ENCODE measurements around the gene DRC1. TPM values are rescaled to one million over a fixed set of nuclear protein-coding genes. Genes with fewer than 3 reads are reported as not detected.

Gene DRC1
- total RNA-seq, 4 donors from 2014 or later = not detected

GRCh38 chr2:26486789-26487188 is 85.1 kb downstream of the DRC1 start:
- no peak overlapping the region for H3K27ac ChIP-seq
- H3K36me3 ChIP-seq = no peaks in the 10 kb centered on the region
- no peaks in the 10 kb centered on the region for H3K9me3 ChIP-seq
- intact Hi-C loops (cut with DNase I; ENCODE audit: low total_unique reads) (no loop called here), in situ Hi-C loops (cut with MboI; ENCODE audit: low pct_ligation_motif_present in 1 of 4, low pct_unique_long_range_greater_than_20kb in 1 of 4, low sequenced_read_pairs in 3 of 4) (no loop called here)
- no peaks in the 10 kb centered on the region for H3K27me3 ChIP-seq
- no peak overlapping the region for H3K4me3 ChIP-seq
- no peak for DNase-seq
- TF ChIP-seq EP300 (IDR thresholded peaks at IDR 0.05; ENCODE audit: low read depth) = no peak
- TF ChIP-seq POLR2A (IDR thresholded peaks at IDR 0.05) = no peak
- no peak for TF ChIP-seq POLR2AphosphoS5 (IDR thresholded peaks at IDR 0.05)
- TF ChIP-seq, protein P1, sequence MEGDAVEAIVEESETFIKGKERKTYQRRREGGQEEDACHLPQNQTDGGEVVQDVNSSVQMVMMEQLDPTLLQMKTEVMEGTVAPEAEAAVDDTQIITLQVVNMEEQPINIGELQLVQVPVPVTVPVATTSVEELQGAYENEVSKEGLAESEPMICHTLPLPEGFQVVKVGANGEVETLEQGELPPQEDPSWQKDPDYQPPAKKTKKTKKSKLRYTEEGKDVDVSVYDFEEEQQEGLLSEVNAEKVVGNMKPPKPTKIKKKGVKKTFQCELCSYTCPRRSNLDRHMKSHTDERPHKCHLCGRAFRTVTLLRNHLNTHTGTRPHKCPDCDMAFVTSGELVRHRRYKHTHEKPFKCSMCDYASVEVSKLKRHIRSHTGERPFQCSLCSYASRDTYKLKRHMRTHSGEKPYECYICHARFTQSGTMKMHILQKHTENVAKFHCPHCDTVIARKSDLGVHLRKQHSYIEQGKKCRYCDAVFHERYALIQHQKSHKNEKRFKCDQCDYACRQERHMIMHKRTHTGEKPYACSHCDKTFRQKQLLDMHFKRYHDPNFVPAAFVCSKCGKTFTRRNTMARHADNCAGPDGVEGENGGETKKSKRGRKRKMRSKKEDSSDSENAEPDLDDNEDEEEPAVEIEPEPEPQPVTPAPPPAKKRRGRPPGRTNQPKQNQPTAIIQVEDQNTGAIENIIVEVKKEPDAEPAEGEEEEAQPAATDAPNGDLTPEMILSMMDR (IDR thresholded peaks at IDR 0.05) = no peak
- H3K4me1 ChIP-seq = peaks cover 0 to 2% (median 0%) of the 10 kb centered on the region in 4 donors
- WGBS, 2 donors (ENCODE audit: low coverage in 1 of 2) = 90% methylated on average over 3 of the region's 3 CpGs; no CpG with 5 or more reads in 1 of the 2 donors

GRCh38 chr2:26487192-26487591 is 85.5 kb downstream of the DRC1 start:
- intact Hi-C loops (cut with DNase I; ENCODE audit: low total_unique reads) = no loop called here
- WGBS, 2 donors (ENCODE audit: low coverage in 1 of 2) = 77 to 80% methylated on average over 1 to 5 of the region's 5 CpGs

DNA sequence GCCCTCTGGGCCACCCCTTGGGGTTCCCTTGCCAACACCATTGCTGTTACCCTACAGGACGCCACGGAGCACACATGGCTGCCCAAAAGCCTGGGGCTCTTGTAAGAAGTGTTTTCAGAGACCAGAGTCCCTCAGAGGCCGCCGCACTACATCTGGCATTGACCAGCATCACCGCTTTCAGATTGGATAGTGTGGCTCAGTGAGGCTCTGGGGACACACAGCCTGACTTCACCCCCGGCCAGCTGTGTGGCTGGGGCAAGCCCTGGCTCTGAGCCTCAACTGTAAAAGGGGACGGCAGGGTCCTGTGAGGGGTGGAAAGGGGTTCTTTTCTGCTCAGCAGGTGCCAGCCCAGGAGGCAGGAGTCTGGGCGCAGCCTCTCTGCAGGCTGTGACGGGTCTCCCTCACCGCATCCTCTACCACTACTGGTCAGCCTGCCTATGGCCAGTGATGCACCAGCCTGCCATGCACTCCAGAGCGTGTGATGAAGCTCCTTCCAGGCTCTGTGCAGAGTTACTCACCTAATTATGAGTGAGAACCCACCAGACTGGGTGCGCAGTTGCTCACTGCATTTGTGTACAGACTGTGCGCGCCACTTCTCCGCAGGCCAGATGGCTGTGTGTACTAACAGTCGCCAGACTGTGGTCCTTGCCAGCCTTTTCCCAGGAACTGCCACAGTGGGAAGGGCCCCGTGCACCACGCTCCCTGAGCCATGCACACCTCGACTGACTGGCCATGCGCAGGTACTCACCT is 86.9 kb downstream of the DRC1 start:
- H3K36me3 ChIP-seq = no peaks in the 10 kb centered on the region
- peaks cover 0 to 2% (median 0%) of the 10 kb centered on the region in 4 donors for H3K4me1 ChIP-seq
- DNase-seq = no peak
- no peaks in the 10 kb centered on the region for H3K9me3 ChIP-seq
- TF ChIP-seq POLR2A (IDR thresholded peaks at IDR 0.05) = no peak
- no peak for TF ChIP-seq POLR2AphosphoS5 (IDR thresholded peaks at IDR 0.05)
- TF ChIP-seq EP300 (IDR thresholded peaks at IDR 0.05; ENCODE audit: low read depth) = no peak
- TF ChIP-seq, protein P1 (IDR thresholded peaks at IDR 0.05) = no peak
- in situ Hi-C loops (cut with MboI; ENCODE audit: low pct_ligation_motif_present in 1 of 4, low pct_unique_long_range_greater_than_20kb in 1 of 4, low sequenced_read_pairs in 3 of 4) = no loop called here
- intact Hi-C loops (cut with DNase I; ENCODE audit: low total_unique reads) = no loop called here
- H3K27ac ChIP-seq = no peak overlapping the region
- WGBS, 2 donors (ENCODE audit: low coverage in 1 of 2) = 89% methylated on average over 20 of the region's 20 CpGs; no CpG with 5 or more reads in 1 of the 2 donors
- H3K4me3 ChIP-seq = no peak overlapping the region
- H3K27me3 ChIP-seq = no peaks in the 10 kb centered on the region

More at GRCh38 chr2:26487192-26487591, 85.5 kb downstream of the DRC1 start:
- H3K36me3 ChIP-seq = no peaks in the 10 kb centered on the region
- H3K27me3 ChIP-seq = no peaks in the 10 kb centered on the region
- TF ChIP-seq POLR2AphosphoS5 (IDR thresholded peaks at IDR 0.05) (no peak), POLR2A (IDR thresholded peaks at IDR 0.05) (no peak), EP300 (IDR thresholded peaks at IDR 0.05; ENCODE audit: low read depth) (no peak)
- TF ChIP-seq, protein P1 (IDR thresholded peaks at IDR 0.05) = no peak
- peaks cover 0 to 2% (median 0%) of the 10 kb centered on the region in 4 donors for H3K4me1 ChIP-seq
- H3K4me3 ChIP-seq = no peak overlapping the region
- no peak for DNase-seq
- no peak overlapping the region for H3K27ac ChIP-seq
- no peaks in the 10 kb centered on the region for H3K9me3 ChIP-seq
- in situ Hi-C loops (cut with MboI; ENCODE audit: low pct_ligation_motif_present in 1 of 4, low pct_unique_long_range_greater_than_20kb in 1 of 4, low sequenced_read_pairs in 3 of 4) = no loop called here

- DNase-seq = no peak
- 86% methylated on average over 16 of the region's 19 CpGs; no CpG with 5 or more reads in 1 of the 2 donors for WGBS, 2 donors (ENCODE audit: low coverage in 1 of 2)
- no peaks in the 10 kb centered on the region for H3K36me3 ChIP-seq
- no peaks in the 10 kb centered on the region for H3K9me3 ChIP-seq
- intact Hi-C loops (cut with DNase I; ENCODE audit: low total_unique reads) (no loop called here), in situ Hi-C loops (cut with MboI; ENCODE audit: low pct_ligation_motif_present in 1 of 4, low pct_unique_long_range_greater_than_20kb in 1 of 4, low sequenced_read_pairs in 3 of 4) (no loop called here)
- H3K4me3 ChIP-seq = no peak overlapping the region
- TF ChIP-seq POLR2A (IDR thresholded peaks at IDR 0.05) = no peak
- TF ChIP-seq POLR2AphosphoS5 (IDR thresholded peaks at IDR 0.05) = no peak
- TF ChIP-seq, protein P1 (IDR thresholded peaks at IDR 0.05) = no peak
- no peak for TF ChIP-seq EP300 (IDR thresholded peaks at IDR 0.05; ENCODE audit: low read depth)
- no peaks in the 10 kb centered on the region for H3K27me3 ChIP-seq
- H3K27ac ChIP-seq = no peak overlapping the region
- H3K4me1 ChIP-seq = peaks cover 0 to 2% (median 0%) of the 10 kb centered on the region in 4 donors
These were observed 87.6 kb downstream of the DRC1 start for GRCh38 chr2:26489213-26489850.
